Fibroblast of the aortic adventitia (primary cell): ENCODE measurements around the gene PTPRR. TPM values are rescaled to one million over a fixed set of nuclear protein-coding genes. Genes with fewer than 3 reads are reported as not detected.

Source experiments
- DNase-seq: peaks from one replicate; pipeline ENCODE4 v3.0.0-alpha.2; 2010; ENCODE audit warnings: low read depth
- H3K4me3 ChIP-seq: 2 replicates; pipeline ENCODE4 v1.5.1; 2011; ENCODE audit warnings: low read depth, mild to moderate bottlenecking, control low read depth, low read length, moderate library complexity
- CTCF ChIP-seq: IDR thresholded peaks from 2 replicates; pipeline ENCODE4 v1.5.1; 2011; ENCODE audit warnings: mild to moderate bottlenecking, low read length, control low read depth, inconsistent platforms; ENCODE audit not compliant: insufficient read depth
- total RNA-seq: library from RNA; depleted of rRNA; stranded (reverse); fragments of >200 nt; gene quantifications from 2 replicates; pipeline ENCODE4 v1.2.3, GENCODE V29; 2012; ENCODE audit warnings: low replicate concordance

Gene PTPRR
- 1.4 TPM in 1 of 2 replicates, not detected in the other for total RNA-seq

- DNase-seq = peak; percentile 1
- H3K4me3 ChIP-seq = peak within 1 kb of the TSS; percentile 32
- no peak for TF ChIP-seq CTCF
Observed at GRCh38 chr12:70920251-70920851, at the start of gene PTPRR. Gene PTPRR (minus strand): TSS chr12:70920738. CDS start chr12:70920390, 348 bp downstream.

- no peak overlapping the region for H3K4me3 ChIP-seq
- no peak for DNase-seq
- no peak for TF ChIP-seq CTCF
Observed at GRCh38 chr12:70966996-70967790, 46.7 kb upstream of the PTPRR start.

- no peak overlapping the region for H3K4me3 ChIP-seq
- no peak for TF ChIP-seq CTCF
- DNase-seq = no peak
Observed at GRCh38 chr12:70966046-70966445, 45.5 kb upstream of the PTPRR start.

- H3K4me3 ChIP-seq = no peak overlapping the region
- no peak for TF ChIP-seq CTCF
- no peak for DNase-seq
Observed at GRCh38 chr12:70964867-70965510, 44.5 kb upstream of the PTPRR start.

- no peak for TF ChIP-seq CTCF
- H3K4me3 ChIP-seq = no peak overlapping the region
- DNase-seq = no peak
Observed at GRCh38 chr12:70963081-70963660, 42.6 kb upstream of the PTPRR start.

GRCh38 chr12:70962226-70962794 is 41.8 kb upstream of the PTPRR start:
- H3K4me3 ChIP-seq = no peak overlapping the region
- DNase-seq = no peak
- no peak for TF ChIP-seq CTCF
